CD4-positive, alpha-beta T cell (primary cell): ENCODE measurements around the gene BAZ1A. TPM values are rescaled to one million over a fixed set of nuclear protein-coding genes. Genes with fewer than 3 reads are reported as not detected.
A peak's percentile ranks its signal among the peaks of the same experiment; 100 is the strongest.

ENCODE experiments used
- ATAC-seq: fragments of 200-7000 bp; cut with Tn5 transposase; one replicate; pipeline ENCODE4 v1.10.0; 2022; ENCODE audit warnings: mild to moderate bottlenecking; ENCODE audit not compliant: poor library complexity
- CTCF ChIA-PET: fragments of 350-600 bp; sonication (Branson Sonifier 250); formaldehyde crosslinking; loops from one replicate; lab custom pipeline; 2021; ENCODE audit warnings: antibody characterized with exemption, inconsistent platforms; lab: Charles Lee
- POLR2A ChIA-PET: fragments of 350-600 bp; sonication (Branson Sonifier 250); formaldehyde crosslinking; loops from one replicate; lab custom pipeline; 2021; ENCODE audit warnings: antibody characterized with exemption, inconsistent platforms; lab: Charles Lee
- DNase-seq, 14 experiments: peaks; one replicate each; pipeline ENCODE4 v3.0.0-alpha.2; 2013 to 2020; ENCODE audit warnings: mixed read lengths in 2 of 14
- H3K27ac ChIP-seq, 2 donors: one replicate each; pipeline versions ENCODE4 v1.5.1 to v1.7.0; 2013; ENCODE audit warnings: low read length in 2 of 2, low read depth in 1 of 2, mild to moderate bottlenecking in 1 of 2
- H3K27me3 ChIP-seq, 2 experiments: 1 replicate in 1 of 2; 2 replicates in 1 of 2; pipeline versions ENCODE4 v1.6.1 to v1.7.0; 2013; ENCODE audit warnings: low read length in 2 of 2, control low read depth in 1 of 2, mild to moderate bottlenecking in 1 of 2, moderate library complexity in 1 of 2; ENCODE audit not compliant: insufficient read depth in 2 of 2, control insufficient read depth in 1 of 2
- H3K36me3 ChIP-seq: one replicate; pipeline ENCODE4 v1.6.1; 2013; ENCODE audit warnings: low read length, control low read depth; ENCODE audit not compliant: insufficient read depth
- H3K4me1 ChIP-seq: one replicate; pipeline ENCODE4 v1.6.1; 2013; ENCODE audit warnings: low read length, control low read depth; ENCODE audit not compliant: insufficient read depth
- H3K4me3 ChIP-seq: one replicate; pipeline ENCODE4 v1.5.1; 2013; ENCODE audit warnings: mild to moderate bottlenecking, low read length, moderate library complexity
- H3K9me3 ChIP-seq, 2 experiments: 1 replicate in 1 of 2; 2 replicates in 1 of 2; pipeline versions ENCODE4 v1.6.1 to v1.7.0; 2013; ENCODE audit warnings: low read length in 2 of 2, mild to moderate bottlenecking in 2 of 2, control low read depth in 1 of 2, moderate library complexity in 1 of 2; ENCODE audit not compliant: control insufficient read depth in 1 of 2, insufficient read depth in 1 of 2
- H3K27ac Mint-ChIP-seq: one replicate; pipeline ENCODE4 v1.8.0; 2020; ENCODE audit warnings: mixed read lengths
- H3K27me3 Mint-ChIP-seq: one replicate; pipeline ENCODE4 v1.8.0; 2021; ENCODE audit warnings: mixed read lengths
- H3K36me3 Mint-ChIP-seq: one replicate; pipeline ENCODE4 v1.8.0; 2021; ENCODE audit warnings: low read depth, mixed read lengths
- H3K4me1 Mint-ChIP-seq: one replicate; pipeline ENCODE4 v1.8.0; 2021; ENCODE audit warnings: low read depth, mixed read lengths
- H3K4me3 Mint-ChIP-seq: one replicate; pipeline ENCODE4 v1.8.0; 2020; ENCODE audit warnings: mild to moderate bottlenecking, mixed read lengths
- H3K9me3 Mint-ChIP-seq: one replicate; pipeline ENCODE4 v1.8.0; 2020; ENCODE audit warnings: mixed read lengths
- intact Hi-C, 2 experiments: fragments of 100-400 bp; cut with DNase I in 1 of 2; cut with micrococcal nuclease in 1 of 2; formaldehyde crosslinking; loops; one replicate each; pipeline versions ENCODE4 v1.15.1 to v1.9.0; 2023 to 2025; cut with DNase I, micrococcal nuclease
- total RNA-seq, 174 experiments: library from RNA in 2 of 174; stranded (reverse) in 2 of 174; gene quantifications; one replicate each; pipeline ENCODE4 v1.2.3 and lab custom pipeline; 2021 to 2026
- TF ChIP-seq, protein P1 (sequence below): fragments of 200-600 bp; IDR thresholded peaks from one replicate; pipeline ENCODE4 v1.8.0; 2022; ENCODE audit warnings: antibody characterized with exemption, mild to moderate bottlenecking

BAZ1A gene
- total RNA-seq, 2 experiments from 2014 or later, result 46.5 to 52.3 TPM

DNA sequence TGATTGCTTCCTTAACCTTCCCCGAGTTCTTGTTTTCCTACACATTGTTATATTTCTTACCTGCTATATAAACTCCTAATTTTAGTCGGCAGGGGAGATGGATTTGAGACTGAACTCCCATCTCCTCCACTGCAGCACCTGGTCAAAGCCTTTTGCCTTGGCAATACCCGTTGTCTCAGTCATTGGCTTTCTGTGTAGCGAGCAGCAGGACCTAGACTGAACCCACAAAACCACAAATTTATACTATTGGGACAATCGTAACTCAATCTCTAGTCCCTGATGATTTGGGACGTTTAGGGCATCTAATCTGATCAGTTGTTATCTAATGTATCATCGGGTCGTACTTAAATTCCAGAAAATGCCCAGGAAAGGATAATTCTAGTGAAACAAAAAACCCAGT, 37.8 kb upstream of the BAZ1A start:
- TF ChIP-seq, protein P1, sequence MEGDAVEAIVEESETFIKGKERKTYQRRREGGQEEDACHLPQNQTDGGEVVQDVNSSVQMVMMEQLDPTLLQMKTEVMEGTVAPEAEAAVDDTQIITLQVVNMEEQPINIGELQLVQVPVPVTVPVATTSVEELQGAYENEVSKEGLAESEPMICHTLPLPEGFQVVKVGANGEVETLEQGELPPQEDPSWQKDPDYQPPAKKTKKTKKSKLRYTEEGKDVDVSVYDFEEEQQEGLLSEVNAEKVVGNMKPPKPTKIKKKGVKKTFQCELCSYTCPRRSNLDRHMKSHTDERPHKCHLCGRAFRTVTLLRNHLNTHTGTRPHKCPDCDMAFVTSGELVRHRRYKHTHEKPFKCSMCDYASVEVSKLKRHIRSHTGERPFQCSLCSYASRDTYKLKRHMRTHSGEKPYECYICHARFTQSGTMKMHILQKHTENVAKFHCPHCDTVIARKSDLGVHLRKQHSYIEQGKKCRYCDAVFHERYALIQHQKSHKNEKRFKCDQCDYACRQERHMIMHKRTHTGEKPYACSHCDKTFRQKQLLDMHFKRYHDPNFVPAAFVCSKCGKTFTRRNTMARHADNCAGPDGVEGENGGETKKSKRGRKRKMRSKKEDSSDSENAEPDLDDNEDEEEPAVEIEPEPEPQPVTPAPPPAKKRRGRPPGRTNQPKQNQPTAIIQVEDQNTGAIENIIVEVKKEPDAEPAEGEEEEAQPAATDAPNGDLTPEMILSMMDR, result no peak
- Mint-ChIP-seq H3K27ac (no peak overlapping the region), H3K27me3 (no peaks in the 10 kb centered on the region), H3K4me1 (no peaks in the 10 kb centered on the region), H3K9me3 (no peaks in the 10 kb centered on the region), H3K4me3 (no peak overlapping the region), H3K36me3 (no peaks in the 10 kb centered on the region)
- ATAC-seq, result no peak
- H3K4me1 ChIP-seq, result no peaks in the 10 kb centered on the region
- no peaks in the 10 kb centered on the region for H3K36me3 ChIP-seq
- no peak overlapping the region for H3K27ac ChIP-seq
- no peak for DNase-seq
- H3K27me3 ChIP-seq, result no peaks in the 10 kb centered on the region
- H3K9me3 ChIP-seq, result no peaks in the 10 kb centered on the region
- ChIA-PET CTCF (interaction anchor here (0.7 kb wide), 1 partner anchor 717 kb away, joined by 5 read pairs; no protein-coding TSS in a partner anchor), POLR2A (no interaction called here)
- intact Hi-C loops, result no loop called here
- H3K4me3 ChIP-seq, result no peak overlapping the region

DNA sequence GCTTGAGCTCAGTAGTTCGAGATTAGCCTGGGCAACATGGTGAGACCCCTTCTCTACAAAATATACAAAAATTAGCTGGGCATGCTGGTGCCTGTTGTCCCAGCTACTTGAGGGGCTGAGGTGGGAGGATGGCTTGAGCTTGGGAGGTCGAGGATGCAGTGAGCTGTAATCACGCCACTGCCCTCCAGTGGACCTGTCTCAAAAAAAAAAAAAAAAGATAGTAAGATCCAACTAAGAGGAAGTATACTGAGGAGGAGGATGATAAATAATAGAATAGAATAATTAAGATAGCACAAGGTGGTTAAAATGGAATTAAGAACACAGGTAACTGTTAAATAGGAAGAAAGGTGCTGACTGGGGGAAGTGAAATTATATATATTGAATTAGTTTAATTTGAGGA, 37.0 kb upstream of the BAZ1A start:
- H3K9me3 ChIP-seq, result no peaks in the 10 kb centered on the region
- no peak overlapping the region for H3K27ac ChIP-seq
- POLR2A ChIA-PET, result interaction anchor here (0.8 to 1.5 kb wide), 3 partner anchors 19 to 39 kb away, joined by 3 to 4 read pairs (median 4); partner anchors contain the start of gene BAZ1A
- ATAC-seq (no peak), DNase-seq (peak in 2 of 14 experiments; percentile 18 to 24)
- CTCF ChIA-PET, result interaction anchor here (0.7 to 1.0 kb wide), 3 partner anchors 18 to 204 kb away, joined by 3 to 4 read pairs (median 3); no protein-coding TSS in a partner anchor
- no peaks in the 10 kb centered on the region for H3K4me1 Mint-ChIP-seq
- TF ChIP-seq, protein P1, result peak; percentile 19
- no peaks in the 10 kb centered on the region for H3K36me3 Mint-ChIP-seq
- no peak overlapping the region for H3K27ac Mint-ChIP-seq
- H3K9me3 Mint-ChIP-seq, result no peaks in the 10 kb centered on the region
- no peaks in the 10 kb centered on the region for H3K36me3 ChIP-seq
- H3K4me3 ChIP-seq, result no peak overlapping the region
- no peaks in the 10 kb centered on the region for H3K27me3 Mint-ChIP-seq
- H3K4me3 Mint-ChIP-seq, result no peak overlapping the region
- H3K4me1 ChIP-seq, result no peaks in the 10 kb centered on the region
- intact Hi-C loops, result no loop called here
- no peaks in the 10 kb centered on the region for H3K27me3 ChIP-seq

DNA sequence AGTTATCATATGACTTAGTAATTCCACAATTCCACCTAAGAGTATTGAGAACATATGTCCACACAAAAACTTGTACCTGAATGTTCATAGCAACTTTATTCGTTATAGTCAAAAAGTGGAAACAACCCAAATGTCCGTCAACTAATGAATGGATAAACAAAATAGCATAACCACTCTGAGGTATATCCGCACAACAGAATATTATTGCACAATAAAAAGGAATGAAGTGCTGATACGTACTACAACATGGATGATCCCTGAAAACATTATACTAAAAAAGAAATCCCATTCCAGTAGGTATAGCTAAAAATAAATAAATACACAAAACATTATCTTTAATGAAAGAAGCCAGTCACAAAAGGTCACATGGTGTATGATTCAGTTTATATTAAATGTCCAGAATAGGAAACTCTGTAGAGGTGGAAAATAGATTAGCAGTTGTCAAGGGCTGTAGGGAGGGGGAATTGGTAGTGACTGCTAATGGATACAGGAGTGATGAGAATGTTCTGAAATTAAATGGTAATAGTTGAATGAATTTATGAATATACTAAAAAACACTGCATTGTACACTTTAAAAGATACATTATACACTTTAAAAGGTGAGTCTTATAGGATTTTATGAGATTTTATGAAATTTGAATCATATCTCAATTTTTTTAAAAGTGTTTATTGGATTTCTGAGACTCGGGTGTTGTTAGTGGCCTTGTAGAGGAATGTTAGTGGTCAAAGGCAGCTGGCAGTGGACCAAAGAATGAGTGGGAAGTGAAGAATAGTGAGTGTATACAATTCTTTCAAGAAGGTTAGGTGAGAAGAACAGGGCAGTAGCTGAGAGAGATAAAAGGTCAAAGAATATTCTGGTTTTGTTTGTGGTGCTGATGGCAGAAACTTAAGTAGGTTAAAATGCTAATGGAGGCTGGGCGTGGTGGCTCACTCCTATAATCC, 36.3 kb upstream of the BAZ1A start:
- POLR2A ChIA-PET, result interaction anchor here (0.8 to 1.5 kb wide), 3 partner anchors 20 to 39 kb away, joined by 3 to 4 read pairs (median 4); partner anchors contain the start of gene BAZ1A
- intact Hi-C loops, result no loop called here
- TF ChIP-seq, protein P1, result no peak
- Mint-ChIP-seq H3K9me3 (no peaks in the 10 kb centered on the region), H3K27me3 (no peaks in the 10 kb centered on the region), H3K36me3 (no peaks in the 10 kb centered on the region), H3K4me1 (no peaks in the 10 kb centered on the region), H3K4me3 (no peak overlapping the region), H3K27ac (no peak overlapping the region)
- no peaks in the 10 kb centered on the region for H3K36me3 ChIP-seq
- ATAC-seq (no peak), DNase-seq (no peak)
- CTCF ChIA-PET, result interaction anchor here (0.7 to 1.0 kb wide), 3 partner anchors 19 to 203 kb away, joined by 3 to 4 read pairs (median 3); no protein-coding TSS in a partner anchor
- H3K9me3 ChIP-seq, result no peaks in the 10 kb centered on the region
- no peaks in the 10 kb centered on the region for H3K4me1 ChIP-seq
- H3K4me3 ChIP-seq, result no peak overlapping the region
- H3K27ac ChIP-seq, result no peak overlapping the region
- no peaks in the 10 kb centered on the region for H3K27me3 ChIP-seq
